GM12878 (cell line): ENCODE results near the gene CD248. TPM values are rescaled to one million over a fixed set of nuclear protein-coding genes. Genes with fewer than 3 reads are reported as not detected.

Experiments
- ATF2 ChIP-seq: IDR thresholded peaks from 2 replicates; pipeline ENCODE4 v1.6.1; 2012; ENCODE audit warnings: low read length, inconsistent platforms
- CBX5 ChIP-seq: sonication (generic); IDR thresholded peaks from 2 replicates; pipeline ENCODE4 v1.6.1; 2016; ENCODE audit warnings: low read depth, moderate library complexity, mild to moderate bottlenecking, inconsistent platforms
- CEBPB ChIP-seq, 2 experiments: fragments of 150-350 bp in 1 of 2; IDR thresholded peaks; 2 replicates each; pipeline ENCODE4 v1.6.1; 2012 to 2014; ENCODE audit warnings: low read depth in 2 of 2, low read length in 2 of 2, borderline replicate concordance in 1 of 2, inconsistent platforms in 1 of 2
- DPF2 ChIP-seq: fragments of 450-650 bp; IDR thresholded peaks from 2 replicates; pipeline ENCODE4 v1.6.1; 2017; ENCODE audit warnings: mild to moderate bottlenecking
- E2F8 ChIP-seq: fragments of 450-650 bp; IDR thresholded peaks from 2 replicates; pipeline ENCODE4 v1.6.1; 2018; ENCODE audit warnings: mild to moderate bottlenecking, low read depth, moderate library complexity; ENCODE audit not compliant: partially characterized antibody
- EP300 ChIP-seq, 2 experiments: fragments of 150-350 bp in 1 of 2; IDR thresholded peaks; 2 replicates each; pipeline ENCODE4 v1.6.1; 2011 to 2012; ENCODE audit warnings: low read depth in 2 of 2, low read length in 2 of 2, borderline replicate concordance in 1 of 2, improper control_type of control experiment in 1 of 2, inconsistent platforms in 1 of 2; ENCODE audit not compliant: control insufficient read depth in 1 of 2
- GABPA ChIP-seq: IDR thresholded peaks from 2 replicates; pipeline ENCODE4 v1.6.1; 2014; ENCODE audit warnings: antibody characterized with exemption, low read depth, mild to moderate bottlenecking, inconsistent platforms
- HSF1 ChIP-seq: fragments of 150-350 bp; IDR thresholded peaks from 2 replicates; pipeline ENCODE4 v1.6.1; 2014; ENCODE audit warnings: mild to moderate bottlenecking, low read depth, low read length
- IKZF2 ChIP-seq, 2 experiments: fragments of 450-650 bp; IDR thresholded peaks; 2 replicates each; pipeline ENCODE4 v1.6.1; 2017; ENCODE audit warnings: mild to moderate bottlenecking in 2 of 2, moderate library complexity in 2 of 2
- KLF5 ChIP-seq: fragments of 450-650 bp; IDR thresholded peaks from 2 replicates; pipeline ENCODE4 v1.6.1; 2014; ENCODE audit warnings: mild to moderate bottlenecking; ENCODE audit not compliant: partially characterized antibody
- NKRF ChIP-seq: fragments of 450-650 bp; conservative IDR thresholded peaks from 2 replicates; pipeline ENCODE4 v1.6.1; 2017; ENCODE audit warnings: mild to moderate bottlenecking, moderate library complexity
- POLR2AphosphoS2 ChIP-seq: IDR thresholded peaks from 2 replicates; pipeline ENCODE4 v1.6.1; 2011; ENCODE audit warnings: low read depth, mild to moderate bottlenecking, low read length, improper control_type of control experiment, moderate library complexity
- POU2F2 ChIP-seq: IDR thresholded peaks from 3 replicates; pipeline ENCODE4 v1.6.1; 2011; ENCODE audit warnings: low read depth, mild to moderate bottlenecking, low read length, borderline replicate concordance
- SMC3 ChIP-seq: IDR thresholded peaks from 2 replicates; pipeline ENCODE4 v1.6.1; 2011; ENCODE audit warnings: low read length, improper control_type of control experiment, borderline replicate concordance
- SP1 ChIP-seq: IDR thresholded peaks from one replicate; pipeline ENCODE4 v1.6.1; 2011; ENCODE audit warnings: low read depth, low read length
- SPI1 ChIP-seq: IDR thresholded peaks from 2 replicates; pipeline ENCODE4 v1.6.1; 2011; ENCODE audit warnings: low read depth, mild to moderate bottlenecking, low read length, moderate library complexity, borderline replicate concordance; ENCODE audit not compliant: insufficient read depth
- SREBF2 ChIP-seq: IDR thresholded peaks from 2 replicates; pipeline ENCODE4 v1.6.1; 2012; ENCODE audit warnings: mild to moderate bottlenecking, low read length
- SUZ12 ChIP-seq: fragments of 200-600 bp; sonication (generic); IDR thresholded peaks from one replicate; pipeline ENCODE4 v1.6.1; 2018; ENCODE audit warnings: antibody characterized with exemption, mild to moderate bottlenecking; ENCODE audit not compliant: unreplicated experiment
- WRNIP1 ChIP-seq: IDR thresholded peaks from 2 replicates; pipeline ENCODE4 v1.6.1; 2011; ENCODE audit warnings: low read depth, low read length, improper control_type of control experiment, borderline replicate concordance
- ZNF207 ChIP-seq: fragments of 450-650 bp; IDR thresholded peaks from 2 replicates; pipeline ENCODE4 v1.6.1; 2014; ENCODE audit warnings: antibody characterized with exemption, mild to moderate bottlenecking, borderline replicate concordance
- polyA plus RNA-seq, 11 experiments: library from polyadenylated mRNA; depleted of rRNA in 4 of 11; unstranded in 6 of 11; stranded (reverse) in 5 of 11; fragments of >200 nt; fragmentation: Nextera tagmentation in 4 of 11; fragmentation: Illumina TruSeq in 1 of 11; extraction: Ambion mirVana in 4 of 11; extraction: Trizol in 1 of 11; gene quantifications; 1 replicate in 1 of 11; 2 replicates in 10 of 11; pipeline versions ENCODE4 v1.2.1 to v1.2.3, GENCODE V29; 2011 to 2016; ENCODE audit warnings: inconsistent platforms in 2 of 11, missing spikeins in 2 of 11, low read depth in 1 of 11
- total RNA-seq, 4 experiments: library from RNA; depleted of rRNA in 3 of 4; stranded (reverse); fragments of >200 nt in 3 of 4; fragmentation: Illumina TruSeq in 1 of 4; extraction: Trizol in 1 of 4; gene quantifications; 2 replicates each; pipeline versions ENCODE4 v1.2.1 to v1.2.3, GENCODE V29; 2013 to 2021

Gene CD248
- total and polyA plus RNA-seq, 10 of the 15 experiments (the other 5 are each of a cell fraction or from before 2014, with no cell fraction given), result 0.10 to 0.21 (median 0.20) TPM; not detected in 7

GRCh38 chr11:66347425-66348276, 30.8 kb upstream of the CD248 start, which contains the start of gene B4GAT1 (continued):
- TF ChIP-seq HSF1 (0 out of 2 replicates have a peak, but pooled peaks have one; percentile 19), NKRF (peak; percentile 62; the same call in 1 of the 2 replicates), SMC3 (no peak), IKZF2 (IDR thresholded peaks at IDR 0.05) (peak; percentile 38 to 69; a peak in 3 of 4 replicates), SREBF2 (peak; percentile 97), EP300 (IDR thresholded peaks at IDR 0.05; ENCODE audit: borderline replicate concordance in 1 of 2, control insufficient read depth in 1 of 2, low read depth in 2 of 2, low read length in 2 of 2) (peak; percentile 13 to 83; a peak in 1 of 4 replicates), KLF5 (peak; percentile 56), GABPA (peak; percentile 43; the same call in 1 of the 2 replicates), DPF2 (peak; percentile 25; the same call in 1 of the 2 replicates), SP1 (peak; percentile 8), ATF2 (no peak), WRNIP1 (0 out of 2 replicates have a peak, but pooled peaks have one; percentile 27), CBX5 (no peak), SPI1 (no peak), SUZ12 (no peak), POLR2AphosphoS2 (0 out of 2 replicates have a peak, but pooled peaks have one; percentile 54), E2F8 (no peak), ZNF207 (peak; percentile 95), POU2F2 (peak; percentile 26; the same call in 1 of the 3 replicates), CEBPB (IDR thresholded peaks at IDR 0.05; ENCODE audit: borderline replicate concordance in 1 of 2, low read depth in 2 of 2, low read length in 2 of 2) (no peak)
